GM12872 (cell line): ENCODE measurements around the gene NWD2.

ENCODE experiments used
- TF ChIP-seq, protein P1 (sequence below): IDR thresholded peaks from 3 replicates; pipeline ENCODE4 v1.5.1; 2011; ENCODE audit warnings: low read depth, mild to moderate bottlenecking, low read length, moderate library complexity; ENCODE audit not compliant: insufficient read depth

NWD2 gene

DNA sequence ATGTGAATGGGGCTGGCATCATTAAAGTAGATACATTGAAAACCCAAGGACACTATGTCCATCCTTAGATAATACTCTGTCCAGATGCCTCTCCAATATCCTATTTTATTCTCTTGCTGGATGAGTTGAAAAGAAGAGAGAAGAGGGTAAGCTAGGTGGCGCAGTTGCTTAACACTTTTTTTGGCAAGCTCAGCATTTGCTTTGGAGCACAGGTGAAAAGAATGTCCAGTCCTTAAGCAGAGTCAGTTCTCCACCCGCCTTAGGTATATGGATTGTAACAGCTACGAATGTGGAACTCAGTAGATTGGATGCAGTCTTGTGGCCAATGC, 208.4 kb downstream of the NWD2 start:
- TF ChIP-seq, protein P1, sequence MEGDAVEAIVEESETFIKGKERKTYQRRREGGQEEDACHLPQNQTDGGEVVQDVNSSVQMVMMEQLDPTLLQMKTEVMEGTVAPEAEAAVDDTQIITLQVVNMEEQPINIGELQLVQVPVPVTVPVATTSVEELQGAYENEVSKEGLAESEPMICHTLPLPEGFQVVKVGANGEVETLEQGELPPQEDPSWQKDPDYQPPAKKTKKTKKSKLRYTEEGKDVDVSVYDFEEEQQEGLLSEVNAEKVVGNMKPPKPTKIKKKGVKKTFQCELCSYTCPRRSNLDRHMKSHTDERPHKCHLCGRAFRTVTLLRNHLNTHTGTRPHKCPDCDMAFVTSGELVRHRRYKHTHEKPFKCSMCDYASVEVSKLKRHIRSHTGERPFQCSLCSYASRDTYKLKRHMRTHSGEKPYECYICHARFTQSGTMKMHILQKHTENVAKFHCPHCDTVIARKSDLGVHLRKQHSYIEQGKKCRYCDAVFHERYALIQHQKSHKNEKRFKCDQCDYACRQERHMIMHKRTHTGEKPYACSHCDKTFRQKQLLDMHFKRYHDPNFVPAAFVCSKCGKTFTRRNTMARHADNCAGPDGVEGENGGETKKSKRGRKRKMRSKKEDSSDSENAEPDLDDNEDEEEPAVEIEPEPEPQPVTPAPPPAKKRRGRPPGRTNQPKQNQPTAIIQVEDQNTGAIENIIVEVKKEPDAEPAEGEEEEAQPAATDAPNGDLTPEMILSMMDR = peak; percentile 61

DNA sequence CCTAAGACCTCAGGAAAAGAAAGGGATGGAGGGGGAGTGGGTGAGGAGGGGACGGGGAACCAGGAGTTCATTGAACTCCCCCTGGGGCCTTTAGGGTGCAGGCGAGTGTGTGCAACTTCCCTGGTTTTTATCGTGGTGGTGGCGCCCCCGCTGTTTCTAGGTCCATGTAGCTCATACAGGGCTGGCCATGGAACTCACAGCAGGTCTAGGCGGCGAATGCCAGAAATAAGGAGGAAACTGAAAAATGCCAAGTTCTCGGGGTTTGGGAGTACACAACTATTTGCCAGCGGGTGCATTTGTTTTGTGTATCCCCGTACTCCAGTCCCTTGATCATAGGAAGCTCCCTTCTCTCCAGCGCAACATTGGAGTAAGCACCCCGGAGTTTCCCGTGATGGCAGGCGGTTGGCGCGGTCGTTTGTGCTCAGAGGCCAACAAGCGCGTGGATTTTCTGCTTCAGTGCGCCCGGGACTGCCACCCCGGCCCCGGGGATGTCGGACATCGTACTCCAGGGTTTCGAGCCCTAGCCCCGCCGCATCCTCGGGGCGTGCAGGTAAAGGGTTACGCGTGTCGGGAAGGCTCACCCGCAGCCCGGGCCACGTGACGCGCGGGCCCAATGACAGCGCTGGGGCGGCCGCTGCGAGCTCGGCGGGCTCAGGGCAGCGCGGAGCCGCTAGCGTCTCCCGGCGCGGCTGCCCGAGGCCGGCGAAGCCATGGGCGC, 208.9 kb downstream of the NWD2 start:
- TF ChIP-seq, protein P1 = no peak

DNA sequence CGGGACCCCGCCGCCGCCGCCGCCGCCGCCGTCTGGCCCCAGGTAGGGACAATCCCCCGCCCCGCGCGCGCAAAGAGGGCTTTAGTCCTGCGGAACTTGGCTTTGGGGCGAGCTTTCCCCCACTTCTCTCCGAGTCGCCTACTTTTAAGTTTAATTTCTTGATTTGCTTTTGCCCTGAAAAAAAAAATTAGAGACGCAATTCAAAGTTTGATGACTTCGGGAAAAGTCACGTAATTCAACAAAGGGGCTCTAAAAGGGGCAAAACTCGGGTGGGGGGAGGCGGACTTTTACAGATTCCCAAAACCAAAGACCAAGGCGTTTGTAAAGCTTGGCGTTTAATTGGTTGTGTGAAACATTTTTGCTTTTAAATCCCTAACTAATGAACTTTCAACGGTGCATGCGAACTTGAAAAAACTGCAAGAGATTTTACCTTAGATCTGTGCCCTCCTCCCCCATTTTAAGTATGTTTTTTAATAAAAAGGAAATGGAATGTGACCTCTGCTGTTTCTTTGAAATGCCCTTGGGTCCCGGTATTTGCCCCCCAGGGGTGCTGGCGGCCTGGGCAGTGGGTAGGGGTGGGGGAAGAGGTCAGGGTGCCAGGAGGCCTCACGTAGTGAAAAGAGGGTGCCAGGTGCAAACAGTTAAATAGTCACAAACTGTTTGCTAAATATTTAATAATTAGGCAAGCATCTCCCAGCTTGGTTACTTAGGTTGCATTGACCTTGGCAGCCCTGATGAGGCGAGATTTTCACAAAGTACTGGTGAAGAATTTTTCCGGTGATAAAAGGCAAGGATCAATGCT, 209.7 kb downstream of the NWD2 start:
- TF ChIP-seq, protein P1 = no peak

DNA sequence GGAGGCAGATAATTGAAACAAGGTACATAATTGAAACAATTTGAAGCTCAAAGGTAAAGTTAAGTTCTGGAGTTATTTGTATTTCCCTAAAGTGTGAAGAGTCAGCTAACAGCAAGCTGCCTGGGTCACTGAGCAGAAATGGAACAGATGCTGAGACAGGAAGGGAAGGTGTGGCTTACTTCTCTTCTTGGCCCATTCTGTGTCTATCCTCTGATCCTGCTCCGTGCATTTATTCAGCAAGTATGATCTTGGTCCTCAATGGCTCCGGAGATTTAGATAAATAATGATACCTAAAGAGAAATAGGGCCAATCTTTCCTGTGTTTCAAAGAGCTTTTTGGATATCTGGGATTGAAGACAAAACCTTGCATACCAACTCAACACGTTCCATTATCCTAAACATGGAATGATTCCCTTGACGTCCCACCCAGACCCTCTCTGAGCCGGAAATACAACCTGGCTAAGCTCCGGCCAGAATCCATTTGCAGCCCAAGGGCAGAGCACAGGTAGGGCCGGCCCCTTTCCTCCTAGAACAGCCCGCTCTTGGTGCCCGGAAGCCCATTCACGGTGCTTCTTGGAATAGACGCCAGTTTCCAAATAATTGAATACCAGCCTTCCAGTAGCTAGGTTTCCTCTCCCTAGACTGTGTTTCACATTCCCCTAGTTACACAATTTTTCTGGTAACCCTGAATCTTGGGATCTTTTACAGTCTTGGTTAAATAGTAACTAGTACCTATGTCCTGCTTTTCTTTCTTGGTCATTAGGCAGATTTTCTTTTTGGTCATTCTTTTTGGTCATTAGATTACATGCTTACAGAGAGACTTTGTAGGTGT, 211.0 kb downstream of the NWD2 start:
- TF ChIP-seq, protein P1 = no peak

DNA sequence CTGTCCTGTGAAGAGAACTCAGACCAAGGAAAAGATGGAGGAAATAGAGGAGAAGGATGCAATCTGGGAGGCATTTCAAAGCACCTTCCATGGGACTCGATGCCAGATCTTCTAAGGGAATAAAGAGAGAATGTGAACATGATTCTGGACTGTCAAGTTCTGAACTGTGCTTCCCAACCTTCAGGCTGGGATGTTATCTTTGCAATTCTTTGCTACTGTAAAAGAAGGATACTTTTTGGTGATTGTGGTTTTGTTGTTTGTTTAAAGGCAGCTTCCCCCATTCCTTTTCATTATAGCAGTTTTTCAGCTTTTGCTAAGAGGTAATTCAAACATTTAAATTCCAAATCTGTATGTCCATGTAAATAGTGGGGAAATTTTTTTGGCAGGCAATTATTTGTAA, 217.3 kb downstream of the NWD2 start:
- TF ChIP-seq, protein P1 = no peak

DNA sequence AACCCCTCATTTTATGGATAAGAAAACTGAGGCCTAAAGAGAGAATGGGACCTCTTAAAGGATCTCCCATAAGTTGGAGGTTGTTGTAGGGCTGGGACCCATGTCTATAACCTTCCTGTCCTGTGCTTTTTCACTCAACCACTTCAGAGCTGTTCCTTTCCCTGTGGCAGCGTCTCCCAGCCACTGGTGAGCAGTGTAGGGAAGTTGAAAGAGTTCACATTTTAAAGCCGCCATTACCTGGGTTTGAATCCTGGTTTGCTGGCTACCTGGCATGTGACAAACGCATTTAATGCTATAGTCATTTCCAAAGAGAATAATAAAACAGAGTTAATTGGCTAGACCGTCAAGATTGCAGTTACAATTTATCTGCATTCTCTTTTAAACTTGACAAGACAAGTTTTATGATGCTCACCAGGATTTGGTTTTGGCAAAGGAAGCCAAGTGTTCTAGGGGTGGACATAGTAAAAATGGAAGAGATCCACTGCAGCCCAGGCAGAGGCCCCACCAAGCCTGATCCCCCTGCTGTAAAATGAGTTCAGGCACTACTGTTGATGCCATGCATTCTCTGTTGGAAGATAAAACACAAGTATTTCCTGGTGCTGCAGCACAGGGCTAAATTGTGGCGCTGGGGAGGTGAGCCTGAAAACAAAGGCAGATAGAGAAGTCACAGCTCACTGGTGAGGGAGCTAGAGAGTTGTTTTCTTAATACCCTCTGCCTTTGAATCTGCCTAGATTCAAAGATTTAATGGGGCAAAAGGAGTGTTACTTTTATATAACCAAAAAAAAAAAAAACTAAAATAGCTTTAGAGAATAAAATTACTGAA, 218.7 kb downstream of the NWD2 start:
- TF ChIP-seq, protein P1 = no peak
